Measurements from ENCODE around the gene SBK1. TPM values are rescaled to one million over a fixed set of nuclear protein-coding genes. Genes with fewer than 3 reads are reported as not detected.

The SBK1 gene
- total and polyA plus RNA-seq, 4 experiments from 2014 or later, result 1.2 to 14.6 (median 13.7) TPM

Other genes with a start within 250 kb of the SBK1 start
- gene GSG1L, start 228.8 kb upstream of the SBK1 start, total RNA-seq, result not detected
- gene GSG1L, start 228.8 kb upstream of the SBK1 start, polyA plus RNA-seq, result under 1 TPM in 1 of 2 donors, not detected in 1; 0.27 TPM
- gene XPO6, start 80.6 kb upstream of the SBK1 start, total RNA-seq, result 100 to 1,000 TPM; 347 to 350 TPM
- gene XPO6, start 80.6 kb upstream of the SBK1 start, polyA plus RNA-seq, result 10 to 100 TPM; 35.7 to 90.7 TPM
- gene NPIPB6, start 71.0 kb downstream of the SBK1 start, total RNA-seq, result 1 to 10 TPM; 4.5 to 4.7 TPM
- under 1 TPM in 1 of 2 donors, not detected in 1; 0.30 TPM for gene NPIPB6, start 71.0 kb downstream of the SBK1 start, polyA plus RNA-seq
- 10 to 100 TPM; 31.4 to 39.2 TPM for gene EIF3CL, start 111.3 kb downstream of the SBK1 start, total RNA-seq
- gene EIF3CL, start 111.3 kb downstream of the SBK1 start, polyA plus RNA-seq, result 10 to 100 TPM in 1 of 2 donors, 1 to 10 TPM in 1; 9.3 to 33.1 TPM
- 1 to 10 TPM in 1 of 2 experiments, under 1 TPM in 1; 0.72 to 1.1 TPM for gene NPIPB7, start 179.8 kb downstream of the SBK1 start, total RNA-seq
- gene NPIPB7, start 179.8 kb downstream of the SBK1 start, polyA plus RNA-seq, result not detected
- gene CLN3, start 199.5 kb downstream of the SBK1 start, total RNA-seq, result 10 to 100 TPM; 62.1 to 63.6 TPM
- gene CLN3, start 199.5 kb downstream of the SBK1 start, polyA plus RNA-seq, result 10 to 100 TPM; 16.8 to 33.7 TPM
- 1 to 10 TPM; 9.1 to 9.9 TPM for gene APOBR, start 202.1 kb downstream of the SBK1 start, total RNA-seq
- gene APOBR, start 202.1 kb downstream of the SBK1 start, polyA plus RNA-seq, result 1 to 10 TPM in 1 of 2 donors, under 1 TPM in 1; 0.12 to 3.5 TPM
- gene IL27, start 214.3 kb downstream of the SBK1 start, total RNA-seq, result not detected
- gene IL27, start 214.3 kb downstream of the SBK1 start, polyA plus RNA-seq, result not detected
- not detected for gene NUPR1, start 246.4 kb downstream of the SBK1 start, total RNA-seq
- gene NUPR1, start 246.4 kb downstream of the SBK1 start, polyA plus RNA-seq, result not detected